MCF 10A (cell line): ENCODE results near the gene PALM. TPM values are rescaled to one million over a fixed set of nuclear protein-coding genes. Genes with fewer than 3 reads are reported as not detected.
"Not testable (repeated sequence)": the region's sequence is repeated elsewhere in the genome, so short reads cannot be mapped to it uniquely, and the experiment has no call there.

Experiments used
- BruUV-seq: library from RNA; stranded (reverse); fragments of 400-500 nt; replicated peaks from 2 replicates; lab custom pipeline; 2021; lab: Mats Ljungman, UMichigan
- CTCF ChIA-PET: fragments of 300-600 bp; sonication (Branson Sonifier 250); formaldehyde crosslinking; extraction: SDS; loops from one replicate; lab custom pipeline; 2021; ENCODE audit warnings: antibody characterized with exemption, inconsistent platforms; lab: Yijun Ruan, JAX
- POLR2A ChIA-PET: fragments of 300-600, 350-650 bp; sonication (Branson Sonifier 250); formaldehyde crosslinking; extraction: SDS; loops from one replicate; lab custom pipeline; 2020; ENCODE audit warnings: antibody characterized with exemption, inconsistent platforms; lab: Yijun Ruan, JAX
- DNase-seq: peaks from one replicate; pipeline ENCODE4 v3.0.0-alpha.2; 2018; ENCODE audit not compliant: unreplicated experiment
- H3K27ac Mint-ChIP-seq: one replicate; pipeline ENCODE4 v1.8.0; 2022; ENCODE audit warnings: mild to moderate bottlenecking, low read depth, mixed read lengths; ENCODE audit not compliant: unreplicated experiment
- H3K27me3 Mint-ChIP-seq: one replicate; pipeline ENCODE4 v1.8.0; 2022; ENCODE audit warnings: mixed read lengths; ENCODE audit not compliant: insufficient read depth, unreplicated experiment
- H3K36me3 Mint-ChIP-seq: one replicate; pipeline ENCODE4 v1.8.0; 2022; ENCODE audit warnings: mild to moderate bottlenecking, moderate library complexity, mixed read lengths; ENCODE audit not compliant: insufficient read depth, unreplicated experiment
- H3K4me1 Mint-ChIP-seq: one replicate; pipeline ENCODE4 v1.8.0; 2022; ENCODE audit warnings: mixed read lengths; ENCODE audit not compliant: insufficient read depth, unreplicated experiment
- H3K4me3 Mint-ChIP-seq: one replicate; pipeline ENCODE4 v1.8.0; 2022; ENCODE audit warnings: mild to moderate bottlenecking, moderate library complexity, mixed read lengths; ENCODE audit not compliant: unreplicated experiment
- H3K9me3 Mint-ChIP-seq: one replicate; pipeline ENCODE4 v1.8.0; 2022; ENCODE audit warnings: mixed read lengths; ENCODE audit not compliant: unreplicated experiment
- CTCF ChIP-seq: fragments of 200-600 bp; IDR thresholded peaks from one replicate; pipeline ENCODE4 v1.8.0; 2022; ENCODE audit warnings: antibody characterized with exemption, mild to moderate bottlenecking; ENCODE audit not compliant: unreplicated experiment
- intact Hi-C: fragments of 100-400 bp; cut with micrococcal nuclease; formaldehyde crosslinking; loops from 2 replicates; pipeline ENCODE4 v1.14.1; 2022
- total RNA-seq: library from RNA; stranded (reverse); gene quantifications from 2 replicates; pipeline ENCODE4 v1.2.3, GENCODE V29; 2022

The PALM gene
- total RNA-seq, 1 experiment from 2014 or later: 0.44 TPM

- Mint-ChIP-seq H3K9me3 (no peaks in the 10 kb centered on the region), H3K4me3 (no peak overlapping the region), H3K36me3 (peaks cover 6% of the 10 kb centered on the region), H3K4me1 (peaks cover 5% of the 10 kb centered on the region), H3K27me3 (no peaks in the 10 kb centered on the region), H3K27ac (no peak overlapping the region)
- ChIA-PET CTCF (interaction anchor here (0.6 to 1.1 kb wide), 3 partner anchors 9 to 53 kb away, joined by 3 read pairs; no protein-coding TSS in a partner anchor), POLR2A (interaction anchor here (0.5 to 1.3 kb wide), 5 partner anchors 15 to 206 kb away, joined by 3 to 4 read pairs (median 3); no protein-coding TSS in a partner anchor)
- intact Hi-C loops: no loop called here
- no TSS peak for BruUV-seq
- DNase-seq: peak; percentile 47
- TF ChIP-seq CTCF: peak; percentile 52
Observed at GRCh38 chr19:737591-738093, 28.9 kb downstream of the PALM start.

- H3K36me3 Mint-ChIP-seq: peaks cover 6% of the 10 kb centered on the region
- CTCF ChIA-PET: interaction anchor here (1.1 kb wide), 1 partner anchor 263 kb away, joined by 3 read pairs; no protein-coding TSS in a partner anchor
Observed at GRCh38 chr19:738509-739128, 29.9 kb downstream of the PALM start.

GRCh38 chr19:739998-740715, 31.4 kb downstream of the PALM start:
- no TSS peak for BruUV-seq
- intact Hi-C loops: no loop called here
- POLR2A ChIA-PET: no interaction called here

More at GRCh38 chr19:738509-739128, 29.9 kb downstream of the PALM start:
- TF ChIP-seq CTCF: no peak
- BruUV-seq: no TSS peak
- Mint-ChIP-seq H3K9me3 (no peaks in the 10 kb centered on the region), H3K4me3 (no peak overlapping the region), H3K27me3 (no peaks in the 10 kb centered on the region), H3K4me1 (no peaks in the 10 kb centered on the region), H3K27ac (no peak overlapping the region)
- POLR2A ChIA-PET: no interaction called here
- DNase-seq: no peak
- intact Hi-C loops: no loop called here

GRCh38 chr19:740816-741505, 32.2 kb downstream of the PALM start:
- POLR2A ChIA-PET, intact Hi-C loops, H3K4me3 Mint-ChIP-seq, H3K9me3 Mint-ChIP-seq, H3K27me3 Mint-ChIP-seq, BruUV-seq, H3K4me1 Mint-ChIP-seq, H3K27ac Mint-ChIP-seq, DNase-seq, H3K36me3 Mint-ChIP-seq: not testable (repeated sequence)
- CTCF ChIA-PET: interaction anchor here (0.6 to 0.7 kb wide), 5 partner anchors 29 to 360 kb away, joined by 3 to 4 read pairs (median 3); no protein-coding TSS in a partner anchor

More at GRCh38 chr19:739998-740715, 31.4 kb downstream of the PALM start:
- Mint-ChIP-seq H3K36me3 (peaks cover 6% of the 10 kb centered on the region), H3K27me3 (no peaks in the 10 kb centered on the region), H3K27ac (no peak overlapping the region), H3K4me1 (no peaks in the 10 kb centered on the region), H3K9me3 (no peaks in the 10 kb centered on the region), H3K4me3 (no peak overlapping the region)
- CTCF ChIA-PET: interaction anchor here (0.6 to 0.7 kb wide), 6 partner anchors 28 to 1207 kb away, joined by 3 to 4 read pairs (median 3); no protein-coding TSS in a partner anchor
- DNase-seq: no peak
- TF ChIP-seq CTCF: no peak
